NCI-H345 treated with DMSO at 0.1 percent for 48 hours (cell line): ENCODE measurements around the gene RETN.

ENCODE experiments used
- DNase-seq: peaks from one replicate; lab custom pipeline; 2025; ENCODE audit not compliant: unreplicated experiment; lab: John Stamatoyannopoulos, UW

The RETN gene

DNA sequence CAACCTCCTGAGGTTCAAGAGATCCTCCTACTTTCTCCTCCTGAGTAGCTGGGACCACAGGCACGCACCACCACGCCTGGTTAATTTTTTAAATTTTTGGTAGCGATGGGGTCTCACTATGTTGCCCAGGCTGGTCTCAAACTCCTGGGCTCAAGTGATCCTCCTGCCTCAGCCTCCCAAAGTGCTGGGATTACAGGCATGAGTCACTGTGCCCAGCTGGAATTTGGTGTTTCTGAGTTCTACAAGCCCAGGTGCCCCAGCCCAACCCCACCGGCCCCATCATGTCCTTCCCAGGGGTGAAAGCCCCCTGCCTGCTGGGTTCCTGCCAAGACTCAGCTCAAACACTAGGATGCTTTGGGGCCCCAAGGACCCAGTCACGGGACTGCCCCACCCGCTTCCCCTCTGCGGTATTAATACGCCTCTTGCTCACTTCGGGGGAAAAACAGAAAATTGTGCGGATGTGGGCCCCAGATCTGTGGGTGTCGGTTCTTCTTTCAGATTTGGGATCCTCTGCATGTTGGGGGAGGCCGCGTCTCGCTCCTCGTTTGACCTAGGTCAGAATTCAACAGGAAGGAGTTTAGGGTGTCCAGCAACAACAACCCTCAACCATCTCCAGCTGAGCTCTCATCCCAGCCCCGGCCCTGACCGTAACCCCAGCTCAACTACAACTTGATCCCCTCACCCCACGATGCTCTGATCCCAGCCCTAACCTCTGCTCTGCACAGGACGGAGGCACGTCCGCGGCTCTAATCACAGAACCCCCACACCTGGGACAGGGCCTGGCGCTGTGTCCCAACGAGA, 36.7 kb downstream of the RETN start:
- no peak for DNase-seq

DNA sequence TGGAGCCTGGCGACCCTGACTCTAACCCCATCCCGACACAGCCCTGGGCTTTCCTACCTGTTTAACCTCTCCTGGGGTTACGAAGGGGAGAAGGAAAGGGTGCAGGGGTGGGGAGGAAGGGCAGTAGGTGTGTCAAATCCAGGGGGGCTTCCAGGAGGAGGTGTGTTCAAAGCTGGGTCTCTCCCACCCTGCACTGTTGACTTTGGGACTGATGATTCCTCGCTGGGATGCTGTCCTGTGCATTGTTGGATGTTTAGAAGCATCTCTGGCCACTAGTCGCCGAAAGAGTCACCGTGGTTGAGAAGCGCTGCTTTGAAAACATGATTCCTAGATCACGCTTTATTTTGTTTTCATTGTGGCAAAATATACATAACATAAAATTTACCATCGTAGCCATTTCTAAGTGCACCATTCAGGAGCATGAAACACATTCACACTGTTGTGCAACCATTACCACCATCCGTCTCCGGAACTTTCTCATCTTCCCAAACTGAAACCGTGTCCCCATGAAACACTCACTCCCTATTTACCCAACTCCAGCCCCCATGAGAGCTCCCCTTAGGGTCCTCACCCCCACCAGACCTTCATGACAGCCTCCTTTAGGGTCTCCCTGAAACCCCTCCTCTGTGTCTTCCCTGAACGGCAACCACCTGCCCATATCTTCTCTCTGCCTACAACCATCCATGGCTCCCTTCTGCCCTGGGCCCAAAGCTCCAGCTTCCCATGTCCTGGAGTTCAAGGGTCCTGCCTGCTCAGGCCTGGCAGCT, 37.5 kb downstream of the RETN start:
- DNase-seq: no peak

DNA sequence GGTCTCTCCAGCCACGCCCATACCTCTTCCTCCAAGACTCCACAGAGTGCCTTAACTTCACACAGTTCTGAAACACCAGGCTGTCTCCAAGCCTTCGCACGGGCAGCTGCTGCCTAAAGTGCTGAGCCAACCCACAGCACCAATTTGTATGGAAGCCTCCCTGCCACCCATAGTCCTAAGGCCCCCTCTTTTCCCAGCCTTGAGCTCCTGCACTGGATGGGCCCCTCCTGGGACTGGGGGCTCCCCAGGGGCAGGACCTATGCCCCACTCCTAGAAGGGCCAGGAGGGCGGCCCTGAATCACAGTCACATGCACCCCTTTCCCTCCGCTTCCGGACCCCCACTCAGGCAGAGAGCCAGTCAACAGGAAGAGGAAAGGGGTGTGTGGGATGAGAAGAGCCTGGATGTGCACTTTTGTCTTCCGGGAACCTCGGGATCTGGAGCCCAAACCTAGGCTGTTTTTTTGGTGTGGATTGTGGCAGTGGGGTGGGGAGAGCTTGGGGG, 38.2 kb downstream of the RETN start:
- no peak for DNase-seq

DNA sequence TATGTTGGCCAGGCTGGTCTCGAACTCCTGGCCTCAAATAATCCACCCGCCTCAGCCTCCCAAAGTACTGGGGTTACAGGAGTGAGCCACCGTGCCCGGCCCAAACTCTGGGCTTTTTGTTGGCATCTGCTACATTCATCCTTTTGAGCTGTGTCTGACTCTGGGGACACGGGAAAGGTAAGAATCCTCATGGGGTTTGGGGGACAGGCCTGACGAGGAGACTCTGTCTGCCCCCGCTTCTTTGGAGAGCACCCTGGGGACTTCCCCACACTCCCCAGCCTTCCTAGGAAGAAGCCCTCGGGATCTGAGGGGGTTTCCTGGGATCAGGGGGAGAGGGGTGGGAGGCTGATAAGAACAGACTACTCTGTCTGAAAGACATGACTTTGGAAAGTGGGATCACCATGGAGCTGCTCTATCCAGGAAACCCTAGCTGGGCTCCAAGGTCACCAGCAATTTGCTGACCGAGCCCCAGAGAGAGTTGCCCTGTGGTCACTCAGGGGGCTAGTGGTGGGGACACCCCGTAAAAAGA, 41.1 kb downstream of the RETN start:
- DNase-seq: no peak

DNA sequence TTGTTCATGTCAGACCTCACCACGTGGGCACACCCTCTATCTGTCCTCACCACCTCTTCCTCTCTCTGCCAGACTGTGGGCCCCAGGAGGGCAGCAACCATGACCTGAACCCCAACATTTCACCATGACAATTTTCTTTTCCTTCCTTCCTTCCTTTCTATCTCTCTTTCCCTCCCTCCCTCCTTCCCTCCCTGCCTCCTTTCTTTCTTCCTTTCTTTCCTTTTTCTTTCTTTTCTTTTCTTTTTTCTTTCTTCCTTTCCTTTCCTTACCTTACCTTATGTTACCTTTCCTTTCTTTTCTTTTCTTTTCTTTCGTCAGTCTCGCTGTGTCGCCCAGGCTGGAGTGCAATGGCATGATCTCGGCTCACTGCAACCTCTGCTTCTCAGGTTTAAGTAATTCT, 41.8 kb downstream of the RETN start:
- no peak for DNase-seq

DNA sequence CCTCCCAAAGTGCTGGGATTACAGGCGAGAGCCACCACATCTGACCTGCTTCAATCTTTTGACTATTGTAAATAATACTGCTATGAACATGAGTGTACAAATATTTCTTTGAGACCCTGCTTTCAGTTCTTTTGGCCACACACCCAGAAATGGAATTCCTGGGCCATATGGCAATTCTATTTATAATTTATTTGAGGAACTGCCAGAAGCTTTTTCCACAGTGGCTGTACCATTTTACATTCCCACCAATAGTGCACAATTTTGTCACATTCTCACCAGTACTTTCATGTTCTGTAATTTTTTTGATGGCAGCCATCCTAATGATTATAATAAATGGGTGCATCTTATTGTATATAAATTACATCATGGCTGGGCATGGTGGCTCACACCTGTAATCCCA, 46.8 kb downstream of the RETN start:
- no peak for DNase-seq

DNA sequence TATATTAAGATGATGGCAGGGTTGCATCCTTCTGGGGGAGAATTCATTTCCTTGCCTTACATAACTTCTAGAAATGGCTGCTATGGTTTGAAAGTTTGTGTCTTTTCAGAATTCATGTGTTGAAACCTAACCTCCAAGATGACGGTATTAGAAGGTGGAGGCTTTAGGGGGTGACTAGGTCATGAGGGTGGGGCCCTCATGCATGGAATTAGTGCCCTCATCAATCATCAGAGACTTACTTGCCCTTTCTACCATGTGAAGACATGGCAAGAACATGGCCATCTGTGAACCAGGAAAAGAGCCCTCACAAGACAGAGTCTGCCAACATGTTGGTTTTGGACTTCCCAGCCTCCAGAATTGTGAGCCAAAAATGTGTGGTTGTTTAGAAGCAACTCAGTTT, 47.9 kb downstream of the RETN start:
- no peak for DNase-seq

DNA sequence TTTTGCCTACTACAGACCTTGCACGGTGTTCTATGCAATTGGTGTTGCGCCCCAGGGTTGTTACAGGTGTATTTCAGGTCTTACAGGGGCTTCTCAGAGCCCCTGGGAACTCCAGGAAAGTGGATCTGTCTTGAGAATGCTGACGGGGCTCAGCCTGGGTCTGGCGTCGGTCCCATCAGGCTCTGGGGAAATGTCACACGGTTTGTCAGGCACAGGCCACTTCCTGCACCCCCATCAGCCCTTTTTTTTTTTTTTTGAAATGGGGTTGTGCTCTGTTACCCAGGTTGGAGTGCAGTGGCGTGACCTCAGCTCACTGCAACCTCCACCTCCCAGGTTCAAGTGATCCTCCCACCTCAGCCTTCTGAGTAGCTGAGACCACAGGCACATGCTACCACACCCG, 49.8 kb downstream of the RETN start:
- DNase-seq: no peak
